ENCODE data around the gene SLC25A45.
"Not testable (repeated sequence)": the region's sequence is repeated elsewhere in the genome, so short reads cannot be mapped to it uniquely, and the experiment has no call there.

- TF ChIP-seq, protein P1, sequence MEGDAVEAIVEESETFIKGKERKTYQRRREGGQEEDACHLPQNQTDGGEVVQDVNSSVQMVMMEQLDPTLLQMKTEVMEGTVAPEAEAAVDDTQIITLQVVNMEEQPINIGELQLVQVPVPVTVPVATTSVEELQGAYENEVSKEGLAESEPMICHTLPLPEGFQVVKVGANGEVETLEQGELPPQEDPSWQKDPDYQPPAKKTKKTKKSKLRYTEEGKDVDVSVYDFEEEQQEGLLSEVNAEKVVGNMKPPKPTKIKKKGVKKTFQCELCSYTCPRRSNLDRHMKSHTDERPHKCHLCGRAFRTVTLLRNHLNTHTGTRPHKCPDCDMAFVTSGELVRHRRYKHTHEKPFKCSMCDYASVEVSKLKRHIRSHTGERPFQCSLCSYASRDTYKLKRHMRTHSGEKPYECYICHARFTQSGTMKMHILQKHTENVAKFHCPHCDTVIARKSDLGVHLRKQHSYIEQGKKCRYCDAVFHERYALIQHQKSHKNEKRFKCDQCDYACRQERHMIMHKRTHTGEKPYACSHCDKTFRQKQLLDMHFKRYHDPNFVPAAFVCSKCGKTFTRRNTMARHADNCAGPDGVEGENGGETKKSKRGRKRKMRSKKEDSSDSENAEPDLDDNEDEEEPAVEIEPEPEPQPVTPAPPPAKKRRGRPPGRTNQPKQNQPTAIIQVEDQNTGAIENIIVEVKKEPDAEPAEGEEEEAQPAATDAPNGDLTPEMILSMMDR (conservative IDR thresholded peaks at IDR 0.05; ENCODE audit: low read depth in 2 of 2) = not testable (repeated sequence)
- TF ChIP-seq REST (IDR thresholded peaks at IDR 0.05; ENCODE audit: unreplicated experiment); EZH2phosphoT487 (IDR thresholded peaks at IDR 0.05; ENCODE audit: unreplicated experiment); EZH2 (IDR thresholded peaks at IDR 0.05; ENCODE audit: low read depth, unreplicated experiment): not testable (repeated sequence)
Observed at GRCh38 chr11:65332591-65332990, 49.9 kb downstream of the SLC25A45 start.

Measured in GM23338 (cell line).